Gastrocnemius medialis (tissue), 4 donors: ENCODE results near the gene GABBR2. TPM values are rescaled to one million over a fixed set of nuclear protein-coding genes. Genes with fewer than 3 reads are reported as not detected.

Experiments used
- ATAC-seq, 2 donors: fragments of 150-250 bp; one replicate each; pipeline ENCODE4 v1.9.1; 2016
- DNase-seq, 2 donors: peaks; one replicate each; pipeline ENCODE4 v3.0.0-alpha.2; 2019
- H3K27ac ChIP-seq, 4 donors: fragments of 200-600 bp; sonication (generic); 1 replicate in 1 of 4; 2 replicates in 3 of 4; pipeline ENCODE4 v1.5.1; 2016 to 2018; ENCODE audit warnings: mild to moderate bottlenecking in 2 of 4, moderate library complexity in 1 of 4
- H3K27me3 ChIP-seq, 3 donors: fragments of 200-600 bp; sonication (generic) in 2 of 3; 1 replicate in 1 of 3; 2 replicates in 2 of 3; pipeline versions ENCODE4 v1.5.1 to v1.6.0; 2016 to 2019; ENCODE audit warnings: mild to moderate bottlenecking in 1 of 3, moderate library complexity in 1 of 3
- H3K36me3 ChIP-seq, 2 donors: fragments of 200-600 bp; sonication (generic) in 1 of 2; one replicate each; pipeline ENCODE4 v1.5.1; 2017 to 2018
- H3K4me1 ChIP-seq, 2 donors: fragments of 200-600 bp; sonication (generic) in 1 of 2; one replicate each; pipeline ENCODE4 v1.5.1; 2016 to 2017; ENCODE audit warnings: mild to moderate bottlenecking in 2 of 2
- H3K4me3 ChIP-seq, 4 donors: fragments of 200-600 bp; sonication (generic) in 3 of 4; 1 replicate in 1 of 4; 2 replicates in 3 of 4; pipeline ENCODE4 v1.5.1; 2016 to 2019; ENCODE audit warnings: mild to moderate bottlenecking in 2 of 4
- H3K9me3 ChIP-seq, 3 donors: fragments of 200-600 bp; sonication (generic) in 2 of 3; 1 replicate in 1 of 3; 2 replicates in 2 of 3; pipeline ENCODE4 v1.5.1; 2016 to 2019
- CTCF ChIP-seq, 5 experiments: fragments of 450-650 bp in 3 of 5; fragments of 200-600 bp in 2 of 5; sonication (generic) in 2 of 5; IDR thresholded peaks in 4 of 5; conservative IDR thresholded peaks in 1 of 5; 1 replicate in 4 of 5; 2 replicates in 1 of 5; pipeline ENCODE4 v1.5.1; 2016 to 2019; ENCODE audit warnings: antibody characterized with exemption in 5 of 5, mild to moderate bottlenecking in 3 of 5, moderate library complexity in 3 of 5
- POLR2A ChIP-seq, 2 donors: fragments of 450-650 bp; IDR thresholded peaks; one replicate each; pipeline ENCODE4 v1.6.1; 2017; ENCODE audit warnings: antibody characterized with exemption in 2 of 2, mild to moderate bottlenecking in 2 of 2, moderate library complexity in 2 of 2
- in situ Hi-C, 4 donors: fragments of 200-750 bp; cut with MboI; loops; one replicate each; pipeline versions ENCODE4 v1.15.0 to v1.8.0; 2017; ENCODE audit warnings: low sequenced_read_pairs in 4 of 4
- intact Hi-C: fragments of 100-400 bp; cut with DNase I; formaldehyde crosslinking; loops from one replicate; pipeline ENCODE4 v1.15.1; 2023; ENCODE audit warnings: low total_unique reads
- total RNA-seq, 4 donors: library from RNA; depleted of rRNA; stranded (reverse); fragments of >200 nt; gene quantifications; one replicate each; pipeline versions ENCODE4 v1.1.0 to v1.2.3, GENCODE V29; 2016

Gene GABBR2
- total RNA-seq, 4 donors from 2014 or later = 0.46 to 0.80 TPM; not detected in 2

GRCh38 chr9:98549401-98549800, 159.3 kb downstream of the GABBR2 start:
- ATAC-seq (no peak), DNase-seq (no peak)
- Histone ChIP-seq H3K9me3 (no peaks in the 10 kb centered on the region), H3K27me3 (no peaks in the 10 kb centered on the region), H3K27ac (no peak overlapping the region), H3K36me3 (no peaks in the 10 kb centered on the region), H3K4me1 (no peaks in the 10 kb centered on the region), H3K4me3 (no peak overlapping the region)
- in situ Hi-C loops = no loop called here
- intact Hi-C loops = no loop called here
- TF ChIP-seq POLR2A (IDR thresholded peaks at IDR 0.05) = no peak
- TF ChIP-seq CTCF (IDR thresholded peaks at IDR 0.05 in 4 of 5, conservative IDR thresholded peaks at IDR 0.05 in 1 of 5) = no peak

GRCh38 chr9:98547606-98548005, 161.1 kb downstream of the GABBR2 start:
- H3K4me1 ChIP-seq = no peaks in the 10 kb centered on the region
- H3K4me3 ChIP-seq = no peak overlapping the region
- DNase-seq (no peak), ATAC-seq (no peak)
- H3K27ac ChIP-seq = no peak overlapping the region
- in situ Hi-C loops (no loop called here), intact Hi-C loops (no loop called here)
- no peaks in the 10 kb centered on the region for H3K27me3 ChIP-seq
- TF ChIP-seq POLR2A (IDR thresholded peaks at IDR 0.05) (no peak), CTCF (IDR thresholded peaks at IDR 0.05 in 4 of 5, conservative IDR thresholded peaks at IDR 0.05 in 1 of 5) (no peak)
- no peaks in the 10 kb centered on the region for H3K36me3 ChIP-seq
- H3K9me3 ChIP-seq = no peaks in the 10 kb centered on the region

GRCh38 chr9:98545021-98545420, 163.7 kb downstream of the GABBR2 start:
- no peak for ATAC-seq
- Histone ChIP-seq H3K4me1 (no peaks in the 10 kb centered on the region), H3K9me3 (no peaks in the 10 kb centered on the region), H3K4me3 (no peak overlapping the region), H3K36me3 (no peaks in the 10 kb centered on the region), H3K27ac (no peak overlapping the region), H3K27me3 (no peaks in the 10 kb centered on the region)
- TF ChIP-seq CTCF (IDR thresholded peaks at IDR 0.05 in 4 of 5, conservative IDR thresholded peaks at IDR 0.05 in 1 of 5) = no peak
- in situ Hi-C loops (no loop called here), intact Hi-C loops (no loop called here)
- no peak for DNase-seq

GRCh38 chr9:98541684-98542230, 167.0 kb downstream of the GABBR2 start:
- no peaks in the 10 kb centered on the region for H3K9me3 ChIP-seq
- TF ChIP-seq POLR2A (IDR thresholded peaks at IDR 0.05) (no peak), CTCF (IDR thresholded peaks at IDR 0.05 in 4 of 5, conservative IDR thresholded peaks at IDR 0.05 in 1 of 5) (no peak)
- no peak overlapping the region for H3K4me3 ChIP-seq
- H3K36me3 ChIP-seq = no peaks in the 10 kb centered on the region
- intact Hi-C loops = loop anchor here (5.0 kb wide), 1 partner anchor 49 kb away; no protein-coding TSS in a partner anchor
- in situ Hi-C loops = no loop called here
- no peaks in the 10 kb centered on the region for H3K27me3 ChIP-seq
- DNase-seq (no peak), ATAC-seq (no peak)
- no peak overlapping the region for H3K27ac ChIP-seq
- no peaks in the 10 kb centered on the region for H3K4me1 ChIP-seq

GRCh38 chr9:98540476-98540875, 168.3 kb downstream of the GABBR2 start:
- no peak for TF ChIP-seq CTCF (IDR thresholded peaks at IDR 0.05 in 4 of 5, conservative IDR thresholded peaks at IDR 0.05 in 1 of 5)
- Histone ChIP-seq H3K27me3 (no peaks in the 10 kb centered on the region), H3K9me3 (no peaks in the 10 kb centered on the region), H3K27ac (no peak overlapping the region), H3K4me1 (no peaks in the 10 kb centered on the region), H3K4me3 (no peak overlapping the region), H3K36me3 (no peaks in the 10 kb centered on the region)
- intact Hi-C loops (loop anchor here (5.0 kb wide), 1 partner anchor 48 kb away; no protein-coding TSS in a partner anchor), in situ Hi-C loops (no loop called here)
- DNase-seq (no peak), ATAC-seq (no peak)
